ENCODE data around the gene TENT4A. TPM values are rescaled to one million over a fixed set of nuclear protein-coding genes. Genes with fewer than 3 reads are reported as not detected.

The TENT4A gene
- total RNA-seq, 1 experiment from 2014 or later: 51.7 TPM

- DNase-seq (ENCODE audit: low spot score): no peak
- no TSS peak for BruUV-seq (replicated peaks)
- Histone ChIP-seq H3K4me3 (ENCODE audit: low read depth, low read length, poor library complexity, severe bottlenecking) (no peak overlapping the region), H3K27me3 (replicated peaks; ENCODE audit: insufficient read depth, low read depth, low read length, poor library complexity) (no peaks in the 10 kb centered on the region), H3K36me3 (ENCODE audit: insufficient read depth, low read length, poor library complexity, severe bottlenecking) (peaks cover 74% of the 10 kb centered on the region), H3K9me3 (ENCODE audit: low read depth, low read length, poor library complexity, severe bottlenecking) (no peaks in the 10 kb centered on the region), H3K27ac (ENCODE audit: low read depth, low read length, poor library complexity, severe bottlenecking) (no peak overlapping the region), H3K4me1 (ENCODE audit: insufficient read depth, low read length, poor library complexity, severe bottlenecking) (no peaks in the 10 kb centered on the region)
- no peak for TF ChIP-seq EZH2 (IDR thresholded peaks at IDR 0.05; ENCODE audit: borderline replicate concordance, low read depth, low read length, poor library complexity, severe bottlenecking)
- no peak for TF ChIP-seq CTCF (conservative IDR thresholded peaks at IDR 0.05; ENCODE audit: low read depth, low read length)
- intact Hi-C loops (cut with micrococcal nuclease; ENCODE audit: unreplicated experiment): no loop called here
- POLR2A ChIA-PET (ENCODE audit: low non-redundant PET): no interaction called here
- CTCF ChIA-PET: no interaction called here
Observed at GRCh38 chr5:6752782-6753181, 39.5 kb downstream of the TENT4A start.

- Histone ChIP-seq H3K4me3 (ENCODE audit: low read depth, low read length, poor library complexity, severe bottlenecking) (no peak overlapping the region), H3K9me3 (ENCODE audit: low read depth, low read length, poor library complexity, severe bottlenecking) (no peaks in the 10 kb centered on the region), H3K4me1 (ENCODE audit: insufficient read depth, low read length, poor library complexity, severe bottlenecking) (no peaks in the 10 kb centered on the region), H3K27me3 (replicated peaks; ENCODE audit: insufficient read depth, low read depth, low read length, poor library complexity) (no peaks in the 10 kb centered on the region), H3K36me3 (ENCODE audit: insufficient read depth, low read length, poor library complexity, severe bottlenecking) (peaks cover 73% of the 10 kb centered on the region), H3K27ac (ENCODE audit: low read depth, low read length, poor library complexity, severe bottlenecking) (no peak overlapping the region)
- intact Hi-C loops (cut with micrococcal nuclease; ENCODE audit: unreplicated experiment): no loop called here
- no peak for DNase-seq (ENCODE audit: low spot score)
- TF ChIP-seq CTCF (conservative IDR thresholded peaks at IDR 0.05; ENCODE audit: low read depth, low read length) (no peak), EZH2 (IDR thresholded peaks at IDR 0.05; ENCODE audit: borderline replicate concordance, low read depth, low read length, poor library complexity, severe bottlenecking) (no peak)
- BruUV-seq (replicated peaks): no TSS peak
- ChIA-PET POLR2A (ENCODE audit: low non-redundant PET) (no interaction called here), CTCF (no interaction called here)
Observed at GRCh38 chr5:6753851-6754250, 40.6 kb downstream of the TENT4A start.

GRCh38 chr5:6754766-6755165 lies 41.5 kb downstream of the TENT4A start:
- no TSS peak for BruUV-seq (replicated peaks)

More at GRCh38 chr5:6754766-6755165, 41.5 kb downstream of the TENT4A start:
- Histone ChIP-seq H3K27ac (ENCODE audit: low read depth, low read length, poor library complexity, severe bottlenecking) (no peak overlapping the region), H3K9me3 (ENCODE audit: low read depth, low read length, poor library complexity, severe bottlenecking) (no peaks in the 10 kb centered on the region), H3K27me3 (replicated peaks; ENCODE audit: insufficient read depth, low read depth, low read length, poor library complexity) (no peaks in the 10 kb centered on the region), H3K36me3 (ENCODE audit: insufficient read depth, low read length, poor library complexity, severe bottlenecking) (peaks cover 75% of the 10 kb centered on the region), H3K4me1 (ENCODE audit: insufficient read depth, low read length, poor library complexity, severe bottlenecking) (no peaks in the 10 kb centered on the region), H3K4me3 (ENCODE audit: low read depth, low read length, poor library complexity, severe bottlenecking) (no peak overlapping the region)
- ChIA-PET POLR2A (ENCODE audit: low non-redundant PET) (no interaction called here), CTCF (no interaction called here)
- intact Hi-C loops (cut with micrococcal nuclease; ENCODE audit: unreplicated experiment): no loop called here
- DNase-seq (ENCODE audit: low spot score): no peak
- no peak for TF ChIP-seq CTCF (conservative IDR thresholded peaks at IDR 0.05; ENCODE audit: low read depth, low read length)
- TF ChIP-seq EZH2 (IDR thresholded peaks at IDR 0.05; ENCODE audit: borderline replicate concordance, low read depth, low read length, poor library complexity, severe bottlenecking): no peak
